Stimulated activated CD4-positive, alpha-beta T cell treated with anti-CD3 and anti-CD28 coated beads, Interleukin-12 subunit alpha, Interleukin-12 subunit beta, amount 100 ng/mL, for 48 hours (primary cell): ENCODE measurements around the gene IL2RA.
"Not testable (repeated sequence)": the region's sequence is repeated elsewhere in the genome, so short reads cannot be mapped to it uniquely, and the experiment has no call there.

Source experiments
- DNase-seq, 3 donors: peaks; one replicate each; pipeline ENCODE4 v3.0.0-alpha.2; 2020; ENCODE audit warnings: low read depth in 2 of 3, low spot score in 1 of 3

IL2RA gene

GRCh38 chr10:6062101-6062771 is at the start of gene IL2RA:
IL2RA (minus strand) TSS chr10:6062367; CDS start chr10:6062151, 216 bp downstream.
- DNase-seq, result peak; percentile 70 to 78 (median 72)

GRCh38 chr10:6110136-6110535 is 48.0 kb upstream of the IL2RA start:
- no peak for DNase-seq

GRCh38 chr10:6109444-6109775 is 47.2 kb upstream of the IL2RA start:
- DNase-seq, result no peak

GRCh38 chr10:6108631-6109443 is 46.7 kb upstream of the IL2RA start:
- peak in 1 of 3 donors; percentile 47 for DNase-seq

- no peak for DNase-seq
Measured at GRCh38 chr10:6108072-6108471, 45.9 kb upstream of the IL2RA start.

- DNase-seq, result not testable (repeated sequence)
Measured at GRCh38 chr10:6107616-6108015, 45.4 kb upstream of the IL2RA start.

- no peak for DNase-seq
Measured at GRCh38 chr10:6103591-6103990, 41.4 kb upstream of the IL2RA start.

GRCh38 chr10:6102128-6102527 is 40.0 kb upstream of the IL2RA start:
- DNase-seq, result no peak

- no peak for DNase-seq
Measured at GRCh38 chr10:6101181-6101580, 39.0 kb upstream of the IL2RA start.

GRCh38 chr10:6100370-6100769 is 38.2 kb upstream of the IL2RA start:
- no peak for DNase-seq

- no peak for DNase-seq
Measured at GRCh38 chr10:6098156-6098555, 36.0 kb upstream of the IL2RA start.

GRCh38 chr10:6097063-6097462 is 34.9 kb upstream of the IL2RA start:
- no peak for DNase-seq

- no peak for DNase-seq
Measured at GRCh38 chr10:6095810-6096570, 33.8 kb upstream of the IL2RA start.

- no peak for DNase-seq
Measured at GRCh38 chr10:6092731-6093130, 30.6 kb upstream of the IL2RA start.

- DNase-seq, result no peak
Measured at GRCh38 chr10:6091630-6092029, 29.5 kb upstream of the IL2RA start.

GRCh38 chr10:6089334-6090219 is 27.4 kb upstream of the IL2RA start:
- DNase-seq, result no peak

GRCh38 chr10:6088721-6089333 is 26.7 kb upstream of the IL2RA start, which contains the start of gene RBM17:
RBM17 (plus strand) TSS chr10:6089034; CDS start chr10:6097066, 8,032 bp downstream.
- peak; percentile 95 to 98 (median 98) for DNase-seq

GRCh38 chr10:6086375-6087233 is 24.4 kb upstream of the IL2RA start:
- DNase-seq, result peak; percentile 83 to 85 (median 85)
